ENCODE data around the gene TYRO3. TPM values are rescaled to one million over a fixed set of nuclear protein-coding genes. Genes with fewer than 3 reads are reported as not detected.

Gene TYRO3
- total RNA-seq, 6 donors from 2014 or later = 2.1 to 17.1 (median 9.0) TPM

- H3K9me3 ChIP-seq = no peaks in the 10 kb centered on the region
Measured at GRCh38 chr15:41520636-41521035, 38.4 kb upstream of the TYRO3 start.

GRCh38 chr15:41521614-41522013, 37.4 kb upstream of the TYRO3 start:
- DNase-seq (no peak), ATAC-seq (ENCODE audit: low FRiP score in 2 of 2) (no peak)
- Histone ChIP-seq H3K27me3 (no peaks in the 10 kb centered on the region), H3K9me3 (no peaks in the 10 kb centered on the region), H3K4me1 (no peaks in the 10 kb centered on the region), H3K4me3 (no peak overlapping the region), H3K36me3 (peaks cover 0 to 54% (median 22%) of the 10 kb centered on the region in 4 donors), H3K27ac (no peak overlapping the region)
- TF ChIP-seq EP300 (IDR thresholded peaks at IDR 0.05) = no peak
- TF ChIP-seq POLR2A (IDR thresholded peaks at IDR 0.05) = no peak
- TF ChIP-seq POLR2AphosphoS5 (IDR thresholded peaks at IDR 0.05) = no peak
- TF ChIP-seq CTCF (IDR thresholded peaks at IDR 0.05) = no peak
- 90 to 92% methylated on average over 9 of the region's 9 CpGs for WGBS, 2 donors

More at GRCh38 chr15:41520636-41521035, 38.4 kb upstream of the TYRO3 start:
- Histone ChIP-seq H3K27me3 (no peaks in the 10 kb centered on the region), H3K4me1 (no peaks in the 10 kb centered on the region), H3K27ac (no peak overlapping the region), H3K4me3 (no peak overlapping the region), H3K36me3 (peaks cover 0 to 44% (median 14%) of the 10 kb centered on the region in 4 donors)
- ATAC-seq (ENCODE audit: low FRiP score in 2 of 2) = no peak
- no peak for TF ChIP-seq EP300 (IDR thresholded peaks at IDR 0.05)
- peak in 1 of 2 donors; percentile 68 for DNase-seq
- 96 to 100% methylated on average over 1 to 17 of the region's 17 CpGs for WGBS, 2 donors

- H3K4me3 ChIP-seq = no peak overlapping the region
- H3K36me3 ChIP-seq = peaks cover 0 to 65% (median 34%) of the 10 kb centered on the region in 4 donors
- no peak for TF ChIP-seq CTCF (IDR thresholded peaks at IDR 0.05)
- TF ChIP-seq EP300 (IDR thresholded peaks at IDR 0.05) = no peak
- TF ChIP-seq POLR2A (IDR thresholded peaks at IDR 0.05) = no peak
- no peak for TF ChIP-seq POLR2AphosphoS5 (IDR thresholded peaks at IDR 0.05)
- H3K27ac ChIP-seq = no peak overlapping the region
- H3K9me3 ChIP-seq = no peaks in the 10 kb centered on the region
- H3K4me1 ChIP-seq = no peaks in the 10 kb centered on the region
- no peaks in the 10 kb centered on the region for H3K27me3 ChIP-seq
- DNase-seq (no peak), ATAC-seq (ENCODE audit: low FRiP score in 2 of 2) (no peak)
- 75 to 95% methylated on average over 2 to 5 of the region's 5 CpGs for WGBS, 2 donors
Measured at GRCh38 chr15:41523097-41523496, 35.9 kb upstream of the TYRO3 start.

GRCh38 chr15:41530363-41530956, 28.6 kb upstream of the TYRO3 start:
- Histone ChIP-seq H3K4me3 (no peak overlapping the region), H3K4me1 (peaks cover 0 to 9% (median 2%) of the 10 kb centered on the region in 4 donors), H3K27me3 (no peaks in the 10 kb centered on the region), H3K9me3 (no peaks in the 10 kb centered on the region), H3K27ac (peak overlapping the region in 1 of 4 donors; percentile 52), H3K36me3 (peaks cover 7 to 92% (median 73%) of the 10 kb centered on the region in 4 donors)
- ATAC-seq (ENCODE audit: low FRiP score in 2 of 2) = no peak
- 63 to 64% methylated on average over 6 of the region's 6 CpGs for WGBS, 2 donors
- no peak for TF ChIP-seq POLR2A (IDR thresholded peaks at IDR 0.05)
- TF ChIP-seq POLR2AphosphoS5 (IDR thresholded peaks at IDR 0.05) = no peak
- no peak for TF ChIP-seq CTCF (IDR thresholded peaks at IDR 0.05)
- no peak for TF ChIP-seq EP300 (IDR thresholded peaks at IDR 0.05)
- no peak for DNase-seq

- H3K4me3 ChIP-seq = no peak overlapping the region
- no peaks in the 10 kb centered on the region for H3K9me3 ChIP-seq
- WGBS, 2 donors = 92 to 100% methylated on average over 1 of the region's 1 CpG
- H3K27me3 ChIP-seq = no peaks in the 10 kb centered on the region
- TF ChIP-seq CTCF (IDR thresholded peaks at IDR 0.05) (no peak), EP300 (IDR thresholded peaks at IDR 0.05) (no peak), POLR2A (IDR thresholded peaks at IDR 0.05) (no peak), POLR2AphosphoS5 (IDR thresholded peaks at IDR 0.05) (no peak)
- no peak for ATAC-seq (ENCODE audit: low FRiP score in 2 of 2)
- peaks cover 0 to 54% (median 39%) of the 10 kb centered on the region in 4 donors for H3K36me3 ChIP-seq
- no peak overlapping the region for H3K27ac ChIP-seq
- H3K4me1 ChIP-seq = peaks cover 0 to 5% (median 2%) of the 10 kb centered on the region in 4 donors
- DNase-seq = no peak
Measured at GRCh38 chr15:41535544-41535943, 23.5 kb upstream of the TYRO3 start.
